CD1c-positive myeloid dendritic cell (primary cell): ENCODE results near the gene ATF7.
A peak's percentile ranks its signal among the peaks of the same experiment; 100 is the strongest.

ENCODE experiments used
- DNase-seq: peaks from one replicate; pipeline ENCODE4 v3.0.0-alpha.2; 2016; ENCODE audit errors: extremely low spot score

Gene ATF7

DNA sequence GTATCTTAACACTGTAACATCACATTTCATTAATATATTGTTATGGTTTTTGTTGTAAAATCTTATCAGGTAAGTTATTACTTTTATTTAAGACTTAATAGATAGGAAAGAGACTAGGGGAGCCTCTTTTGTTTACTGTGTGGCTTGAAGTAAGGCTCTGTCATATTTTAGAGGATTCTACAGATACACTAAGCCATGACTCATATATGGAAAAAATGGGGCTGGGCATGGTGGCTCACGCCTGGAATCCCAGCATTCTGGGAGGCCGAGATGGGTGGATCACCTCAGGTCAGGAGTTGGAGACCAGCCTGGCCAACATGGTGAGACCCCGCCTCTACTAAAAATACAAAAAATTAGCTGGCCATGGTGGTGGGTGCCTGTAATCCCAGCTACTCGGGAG, 95.3 kb downstream of the ATF7 start:
- DNase-seq, result no peak

DNA sequence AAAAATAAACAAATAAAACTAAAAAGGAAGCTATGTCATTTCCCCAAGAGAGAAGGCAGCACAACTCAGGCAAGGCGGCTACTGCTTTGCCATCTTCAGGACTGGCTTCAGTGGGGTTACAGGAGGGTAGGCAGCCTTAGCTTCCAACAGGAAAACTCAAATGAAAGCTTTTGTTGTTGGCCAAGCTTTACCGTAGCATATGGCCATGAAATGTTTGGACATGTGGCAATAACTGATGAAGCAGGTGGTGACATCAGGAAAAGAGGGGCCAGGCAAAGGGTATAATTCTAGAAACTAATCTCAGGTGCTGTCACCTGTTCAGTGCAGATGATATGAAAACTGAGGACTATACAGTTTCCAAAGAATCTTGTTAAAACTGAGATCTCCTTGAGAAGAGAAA, 96.1 kb downstream of the ATF7 start:
- no peak for DNase-seq

DNA sequence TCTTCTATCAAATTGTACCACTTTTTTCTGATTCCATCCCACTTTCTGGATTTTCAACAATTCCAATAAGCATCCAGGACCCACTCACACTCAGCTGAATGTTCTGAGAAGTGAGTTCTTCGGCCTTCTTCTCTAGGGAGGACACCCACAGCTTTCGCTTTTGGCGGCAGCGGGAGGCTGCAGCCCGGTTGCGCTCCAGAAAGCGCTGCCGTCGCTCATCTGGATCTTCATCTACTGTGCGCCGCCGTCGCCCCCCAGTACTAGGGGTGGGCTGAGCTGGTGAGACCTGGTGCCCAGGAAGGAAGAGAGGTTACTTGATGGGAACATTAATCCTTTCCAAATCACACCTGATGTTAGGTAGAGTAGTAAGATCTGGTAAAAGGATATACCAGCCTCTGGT, 101.7 kb downstream of the ATF7 start:
- DNase-seq, result no peak

DNA sequence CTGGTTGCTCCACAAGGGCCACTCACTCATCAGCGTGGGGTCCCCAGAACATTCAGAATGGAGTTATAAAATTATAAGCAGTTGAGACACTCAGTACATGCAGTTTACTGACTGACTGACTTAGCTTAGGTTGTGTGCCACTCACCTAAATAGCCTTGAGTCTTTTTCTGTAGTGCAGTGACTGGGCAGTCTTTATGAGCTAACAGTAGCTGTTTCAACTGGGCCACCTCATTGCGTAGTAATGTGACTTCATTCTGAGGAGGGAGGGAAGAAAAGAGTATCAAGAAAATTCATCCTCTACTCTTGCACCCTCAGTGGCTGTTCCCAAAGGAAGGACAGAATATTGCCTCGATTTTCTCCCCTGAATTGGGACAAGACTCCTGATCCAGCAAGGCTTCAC, 103.1 kb downstream of the ATF7 start:
- DNase-seq, result no peak

DNA sequence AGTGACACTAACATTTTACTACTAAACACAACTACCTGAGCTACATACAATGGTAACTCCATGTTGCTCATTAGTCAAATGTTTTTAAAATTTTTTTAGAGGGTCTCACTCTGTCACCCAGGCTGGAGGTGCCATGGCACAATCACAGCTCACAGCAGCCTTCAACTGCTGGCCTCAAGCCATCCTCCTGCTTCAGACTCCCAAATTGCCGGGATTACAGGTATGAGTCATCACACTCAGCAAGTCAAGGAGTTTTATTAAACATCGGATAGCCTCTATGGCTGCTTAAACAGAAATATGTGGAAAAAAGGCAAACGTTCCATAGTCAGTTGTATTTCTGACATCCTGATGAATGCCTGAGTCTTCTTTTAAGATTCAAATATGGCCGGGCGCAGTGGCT, 107.8 kb downstream of the ATF7 start:
- no peak for DNase-seq

DNA sequence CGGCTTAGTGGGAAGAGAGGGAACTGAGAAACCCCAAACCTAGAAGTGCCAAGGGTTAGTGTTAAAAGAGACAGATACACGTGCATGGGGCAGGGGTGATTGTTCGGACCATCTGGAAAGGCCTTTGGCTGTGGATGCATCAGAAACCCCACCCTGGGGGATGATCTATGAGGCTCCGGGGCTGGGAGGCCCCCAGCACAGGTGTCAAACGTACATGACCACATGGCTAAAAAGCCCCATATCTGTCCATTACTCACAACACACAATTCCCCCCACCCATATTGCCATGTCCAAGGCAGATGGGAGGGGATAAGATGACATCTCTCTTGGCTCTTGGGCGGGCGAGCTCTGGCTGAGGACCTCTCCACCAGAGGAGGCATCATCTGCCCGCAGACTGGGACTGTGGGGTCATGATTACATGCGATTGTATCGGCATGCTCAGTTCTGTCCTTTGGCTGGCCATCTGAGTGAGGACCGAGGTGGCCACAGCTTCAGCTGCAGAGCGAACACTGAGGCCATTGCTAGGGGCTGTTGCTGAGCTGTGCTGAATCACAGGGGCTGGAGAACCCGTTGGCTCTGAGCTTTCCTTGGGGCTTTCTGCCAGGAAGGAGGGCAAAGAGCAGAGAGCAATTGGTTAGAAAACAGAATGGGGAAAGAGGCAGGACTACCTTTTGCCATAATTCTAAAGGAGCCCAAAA, 109.3 kb downstream of the ATF7 start:
- DNase-seq, result peak; percentile 7

DNA sequence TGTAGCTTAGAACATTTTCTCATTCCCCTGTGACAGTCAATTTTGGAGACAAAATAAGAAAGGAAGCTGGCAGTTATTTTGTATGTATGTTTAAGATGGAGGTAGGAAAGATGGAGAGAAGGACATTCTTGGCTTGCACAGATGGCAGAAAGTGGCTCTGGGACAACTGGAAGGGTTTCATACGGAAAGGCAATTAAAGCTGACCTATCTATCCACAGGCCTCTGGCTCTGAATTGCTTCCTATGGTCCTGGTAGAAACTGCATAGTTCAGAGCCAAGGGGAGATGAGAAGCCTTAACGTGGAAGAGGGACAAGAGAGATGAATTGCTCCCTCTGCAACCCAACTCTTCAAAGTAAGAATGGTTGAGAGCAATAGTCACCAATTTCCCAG, 110.9 kb downstream of the ATF7 start:
- no peak for DNase-seq

DNA sequence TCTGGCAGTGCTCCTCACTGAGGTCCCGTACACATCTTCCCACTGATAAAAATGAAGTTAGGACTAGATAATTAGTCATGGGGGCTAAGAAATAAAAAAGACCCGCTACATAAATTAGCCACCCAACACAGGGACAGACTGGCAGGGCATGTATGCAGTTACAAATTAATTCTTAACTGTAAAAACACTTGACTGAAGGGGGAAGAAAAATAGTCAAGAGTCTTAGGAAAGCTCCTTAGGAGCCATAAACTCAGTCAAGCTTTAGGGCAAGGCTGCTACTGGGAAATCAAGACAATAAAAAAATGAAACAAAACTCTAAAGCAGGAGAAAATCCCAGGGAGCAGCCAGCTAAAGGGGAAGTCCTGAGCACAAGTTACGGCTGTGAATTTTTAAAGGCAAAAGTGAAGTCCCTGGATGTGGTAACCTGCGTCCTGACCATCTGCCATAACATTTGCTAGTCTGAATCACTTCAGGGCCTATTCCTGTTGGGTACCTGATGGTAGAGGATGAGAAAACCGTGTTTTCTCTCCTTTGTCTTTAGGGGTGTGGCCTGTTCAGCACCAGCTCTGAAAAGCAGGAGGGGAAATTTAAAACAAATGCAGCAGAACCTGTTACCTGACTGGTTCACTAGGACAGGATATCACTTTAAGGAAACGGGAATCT, 111.4 kb downstream of the ATF7 start:
- no peak for DNase-seq

DNA sequence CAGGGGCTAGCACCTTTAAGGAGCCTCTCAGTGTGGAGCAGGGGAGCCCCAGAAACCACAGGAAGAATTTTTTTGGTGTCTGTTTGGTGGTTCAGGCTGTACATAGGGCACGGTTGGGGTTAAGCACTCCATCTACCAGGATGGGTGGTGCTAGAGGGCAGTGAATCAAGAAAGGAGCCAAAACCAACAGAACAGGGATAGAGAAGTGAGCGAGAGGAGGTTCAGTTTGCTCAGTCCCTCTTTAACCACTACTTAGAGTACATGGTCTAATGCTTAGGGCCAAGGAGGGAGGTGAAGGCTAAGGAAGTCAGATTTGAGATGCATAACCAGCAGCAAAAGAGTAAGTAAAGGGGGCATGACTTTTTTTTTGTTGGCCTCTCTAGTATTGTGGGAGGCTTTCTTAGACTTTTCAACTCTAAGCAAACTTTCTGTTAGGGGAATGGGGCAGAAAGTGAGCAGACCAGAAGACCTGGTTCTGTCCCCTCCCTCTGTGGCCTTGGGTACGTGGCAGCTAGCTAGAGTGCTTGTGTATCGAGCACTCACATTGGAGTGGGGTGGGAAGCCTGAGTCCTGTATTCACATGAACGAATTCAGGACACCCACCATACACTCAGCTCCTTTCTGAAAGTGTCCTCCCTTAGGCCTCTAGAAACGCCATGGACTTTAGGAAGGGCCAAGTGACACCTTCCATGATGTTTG, 112.3 kb downstream of the ATF7 start:
- DNase-seq, result no peak

DNA sequence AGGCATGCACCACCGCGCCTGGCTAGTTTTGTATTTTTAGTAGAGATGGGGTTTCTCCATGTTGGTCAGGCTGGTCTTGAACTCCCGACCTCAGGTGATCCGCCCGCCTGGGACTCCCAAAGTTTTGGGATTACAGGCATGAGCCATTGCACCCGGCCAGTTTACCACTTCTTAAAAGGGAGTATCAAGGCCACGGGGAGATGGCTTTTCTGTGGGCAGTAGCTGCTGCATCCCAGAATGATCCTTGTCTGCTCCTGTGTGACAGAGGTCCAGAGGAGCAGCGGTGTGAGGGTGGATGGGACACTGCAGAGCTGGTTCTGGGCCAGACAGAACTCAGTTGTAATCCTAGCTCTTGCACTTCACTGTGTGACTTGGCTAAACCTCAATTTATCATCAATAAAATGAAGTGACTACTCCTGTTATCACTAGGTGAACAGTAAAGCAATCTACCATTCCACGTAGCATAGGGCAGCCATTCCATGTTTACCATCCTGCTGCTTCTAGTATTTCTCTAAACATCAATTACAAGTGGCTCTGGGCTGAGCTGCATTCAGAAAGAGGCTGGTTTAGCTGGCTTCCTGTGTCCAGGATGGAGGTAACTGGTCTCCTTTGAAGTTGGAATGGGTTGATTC, 115.9 kb downstream of the ATF7 start:
- no peak for DNase-seq

DNA sequence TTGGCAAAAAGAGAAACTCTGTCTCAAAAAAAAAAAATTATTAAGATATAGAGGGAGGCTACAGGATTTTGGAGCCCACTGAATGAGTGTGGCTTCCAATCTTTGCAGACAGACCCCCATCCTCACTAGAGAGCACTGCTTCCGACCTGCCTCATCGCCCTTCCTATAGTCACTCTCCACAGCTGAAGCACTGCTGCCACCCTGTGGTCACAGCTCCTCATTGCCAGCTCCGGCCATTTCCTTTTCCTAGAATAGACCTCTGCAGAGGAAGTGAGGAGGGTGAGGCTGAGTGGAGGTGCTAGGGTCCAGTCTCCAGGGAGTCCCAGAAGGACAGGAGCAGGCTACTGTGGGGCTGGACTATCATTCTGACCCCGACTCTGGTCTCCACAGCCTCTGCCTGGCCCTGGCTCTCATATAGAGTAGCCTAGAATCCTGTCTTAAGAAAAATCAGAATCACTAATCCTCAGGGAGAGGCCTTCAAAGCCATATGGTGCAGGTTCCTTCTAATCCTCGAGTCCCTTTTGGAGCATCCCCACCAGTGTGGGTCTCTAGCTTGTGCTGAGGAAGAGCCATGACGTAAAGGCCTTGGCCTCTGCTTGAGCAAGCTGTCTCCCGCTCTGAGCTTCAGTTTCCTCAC, 117.5 kb downstream of the ATF7 start:
- DNase-seq, result peak; percentile 91

DNA sequence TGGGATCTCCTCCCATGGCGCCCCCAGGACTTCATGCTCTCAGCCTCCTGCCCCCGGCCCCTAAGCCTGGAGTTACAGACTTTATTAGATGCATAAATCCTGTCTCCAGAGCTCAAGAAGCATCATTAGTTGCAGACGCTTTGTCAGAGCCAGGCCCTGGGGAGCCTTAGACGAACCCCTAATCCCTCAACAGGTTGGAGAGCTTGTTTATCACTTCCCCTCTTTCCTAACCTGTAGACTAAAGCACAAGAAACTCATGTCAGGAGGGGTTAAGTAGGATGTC, 118.6 kb downstream of the ATF7 start:
- no peak for DNase-seq

DNA sequence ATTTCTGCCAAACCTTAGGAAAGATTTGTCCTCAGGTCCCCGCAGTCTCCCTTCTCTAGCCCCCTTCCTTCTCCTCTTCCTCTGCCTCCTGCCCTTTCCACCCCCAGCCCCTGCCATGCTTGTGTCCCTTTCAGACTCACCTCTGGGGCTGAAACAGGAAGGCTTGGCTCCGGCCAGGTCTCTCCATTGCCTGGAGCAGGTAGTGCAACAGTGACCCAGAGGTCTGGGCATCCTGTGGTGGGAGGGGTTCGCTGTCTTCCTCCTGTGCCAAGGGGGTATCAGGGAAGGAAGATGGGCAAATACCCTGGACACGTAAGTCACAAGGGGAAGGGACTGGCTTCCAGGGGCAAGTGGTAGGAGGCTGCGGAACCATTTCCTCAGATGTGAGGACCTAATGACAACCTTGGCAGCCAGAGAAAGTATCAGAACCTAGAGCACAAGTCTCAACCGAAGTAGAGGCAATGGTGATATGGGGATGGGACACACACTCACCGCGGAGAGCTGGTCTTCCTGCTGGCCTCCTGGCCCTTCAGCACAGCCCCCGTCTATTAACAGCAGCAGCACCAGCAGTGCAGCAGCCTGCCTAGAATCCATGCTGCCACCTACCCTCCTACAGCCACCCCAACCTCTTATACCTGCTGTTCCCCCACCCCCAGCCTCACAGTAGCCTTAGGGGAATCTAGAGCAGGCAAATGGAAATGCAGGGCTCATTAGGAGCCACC, 119.1 kb downstream of the ATF7 start, which contains the start of gene NPFF:
Gene NPFF (minus strand): TSS at position 604 of the 722 bp plus-strand sequence. CDS start 10 bp downstream, at position 594.
- DNase-seq, result no peak

DNA sequence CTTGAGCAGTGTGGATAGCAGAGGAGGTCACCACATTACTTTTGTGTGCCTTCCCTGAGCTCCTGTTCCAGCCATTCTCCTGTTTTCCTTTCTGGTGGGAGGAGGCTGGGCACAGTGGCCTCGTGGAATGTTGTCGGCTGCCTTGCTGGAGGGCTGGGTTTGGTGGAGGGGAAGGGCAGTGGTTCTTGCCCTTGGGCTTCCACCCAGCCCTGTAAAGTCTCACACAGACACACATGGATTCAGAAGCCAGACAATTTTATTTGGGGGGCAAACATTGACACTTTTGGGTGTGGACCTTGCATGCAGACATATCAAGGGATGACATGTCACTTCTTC, 119.8 kb downstream of the ATF7 start:
- DNase-seq, result no peak

DNA sequence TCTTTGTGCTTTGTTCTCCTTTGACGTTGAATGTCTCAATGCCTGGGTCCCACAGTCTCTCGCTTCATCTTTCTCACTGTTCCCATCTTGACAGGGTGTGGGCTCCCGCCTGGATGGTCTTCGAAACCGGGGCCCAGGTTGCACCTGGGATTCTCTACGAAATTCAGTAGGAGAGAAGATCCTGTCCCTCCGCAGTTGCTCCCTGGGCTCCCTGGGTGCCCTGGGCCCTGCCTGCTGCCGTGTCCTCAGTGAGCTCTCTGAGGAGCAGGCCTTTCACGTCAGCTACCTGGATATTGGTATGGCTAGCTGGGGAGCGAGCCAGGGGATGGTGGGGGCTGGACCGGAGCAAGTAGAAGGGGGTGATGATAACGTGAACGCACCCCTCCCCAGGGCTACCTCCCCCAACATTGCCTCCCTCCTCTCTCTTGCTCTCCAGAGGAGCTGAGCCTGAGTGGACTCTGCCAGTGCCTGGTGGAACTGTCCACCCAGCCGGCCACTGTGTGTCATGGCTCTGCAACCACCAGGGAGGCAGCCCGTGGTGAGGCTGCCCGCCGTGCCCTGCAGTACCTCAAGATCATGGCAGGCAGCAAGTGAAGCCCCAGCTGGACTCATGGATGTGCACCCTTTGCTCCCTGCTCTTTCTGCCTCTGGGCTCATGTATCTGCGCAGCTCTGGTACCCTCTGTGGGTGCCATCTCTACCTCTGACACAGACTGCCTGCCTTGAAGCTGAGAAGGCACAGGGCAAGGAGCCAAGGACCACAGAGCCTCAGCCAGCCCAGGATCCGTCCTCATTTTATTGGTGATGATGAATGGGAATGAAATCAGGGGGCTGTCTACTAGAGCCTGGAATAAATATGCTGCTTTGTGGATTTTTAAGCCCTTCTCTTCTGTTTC, 120.4 kb downstream of the ATF7 start:
- DNase-seq, result no peak

DNA sequence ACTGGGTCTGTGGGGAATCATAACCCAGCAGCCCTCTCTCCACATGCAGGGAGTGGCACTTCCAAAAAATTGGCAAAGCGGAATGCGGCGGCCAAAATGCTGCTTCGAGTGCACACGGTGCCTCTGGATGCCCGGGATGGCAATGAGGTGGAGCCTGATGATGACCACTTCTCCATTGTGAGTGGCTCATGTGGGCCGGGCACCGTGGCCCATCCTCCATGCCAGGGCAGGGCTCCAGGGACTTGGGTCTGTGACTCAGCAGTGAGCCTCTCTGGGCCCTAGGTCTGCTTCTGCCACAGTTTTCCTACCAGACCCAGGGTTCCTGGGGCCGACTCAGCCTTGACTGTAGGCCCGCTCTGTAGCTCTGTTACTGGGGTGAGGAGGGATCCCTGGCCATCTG, 121.1 kb downstream of the ATF7 start:
- peak; percentile 35 for DNase-seq

DNA sequence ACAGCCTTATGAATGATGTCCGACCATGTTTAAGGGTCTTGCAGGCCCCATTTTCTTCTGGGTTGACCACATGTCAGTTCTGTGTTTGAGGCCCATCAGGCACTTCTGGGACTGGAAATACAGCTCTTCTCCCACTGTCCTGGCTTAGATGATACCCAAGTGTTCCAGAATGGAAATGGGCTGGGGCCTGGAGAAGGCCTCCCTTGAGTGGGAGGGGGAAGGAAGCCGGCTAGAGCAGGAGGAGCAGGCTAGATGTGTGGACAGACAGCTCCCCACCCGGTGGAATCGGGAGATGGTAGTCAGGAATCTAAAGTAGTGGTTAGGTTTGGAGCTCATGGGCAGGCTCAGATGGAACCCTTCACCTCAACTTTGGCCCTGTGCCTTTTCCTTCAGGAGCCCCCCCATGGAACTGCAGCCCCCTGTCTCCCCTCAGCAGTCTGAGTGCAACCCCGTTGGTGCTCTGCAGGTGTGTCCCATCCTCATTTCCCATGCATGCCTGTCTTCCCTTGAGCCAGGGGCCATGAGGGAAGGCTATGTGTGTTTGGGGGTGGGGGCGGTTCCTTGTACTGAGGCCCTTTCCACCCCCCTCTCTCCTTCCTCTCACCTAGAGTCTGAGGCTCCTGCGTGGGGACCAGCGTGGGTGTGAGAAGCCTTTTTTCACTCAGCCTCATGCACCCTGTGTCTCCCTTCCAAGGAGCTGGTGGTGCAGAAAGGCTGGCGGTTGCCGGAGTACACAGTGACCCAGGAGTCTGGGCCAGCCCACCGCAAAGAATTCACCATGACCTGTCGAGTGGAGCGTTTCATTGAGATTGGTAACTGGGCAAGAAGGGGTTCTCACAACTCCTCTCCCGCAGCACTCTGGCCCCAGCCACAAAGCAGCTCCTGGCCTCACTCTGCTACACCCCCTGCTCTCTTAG, 121.9 kb downstream of the ATF7 start:
- no peak for DNase-seq

DNA sequence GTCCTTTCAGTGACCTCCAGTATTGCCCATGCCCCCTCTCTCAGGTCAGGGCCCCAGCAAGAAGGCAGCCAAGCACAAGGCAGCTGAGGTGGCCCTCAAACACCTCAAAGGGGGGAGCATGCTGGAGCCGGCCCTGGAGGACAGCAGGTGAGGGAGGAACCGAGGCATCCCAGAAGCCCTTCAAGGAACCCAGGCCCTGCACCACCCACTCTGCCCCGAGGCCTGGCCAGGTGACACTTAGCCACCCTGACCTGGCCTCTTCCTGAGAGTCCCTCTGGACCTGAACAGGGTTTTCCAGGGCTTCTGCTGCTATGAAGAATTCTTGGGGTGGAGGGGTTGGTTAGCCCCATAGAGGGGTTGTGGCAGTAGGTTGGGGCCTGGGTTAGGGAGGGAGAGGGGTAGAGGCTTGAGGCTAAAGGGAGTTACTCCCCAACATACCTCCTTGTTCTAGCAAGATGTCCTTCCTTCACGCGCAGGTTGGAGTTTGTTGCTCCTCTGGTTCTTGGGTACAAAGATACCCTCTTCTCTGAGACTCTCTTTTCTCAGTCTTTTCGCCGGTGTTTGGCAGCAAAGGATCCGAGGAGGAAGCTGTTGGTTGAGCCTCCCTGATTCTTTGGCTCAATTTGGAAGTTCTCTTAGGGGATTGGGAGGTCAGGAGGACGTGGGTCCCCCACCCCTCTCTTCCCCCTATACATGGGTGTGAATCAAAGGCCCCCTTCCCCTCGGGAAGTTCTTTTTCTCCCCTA, 123.0 kb downstream of the ATF7 start:
- DNase-seq, result no peak

DNA sequence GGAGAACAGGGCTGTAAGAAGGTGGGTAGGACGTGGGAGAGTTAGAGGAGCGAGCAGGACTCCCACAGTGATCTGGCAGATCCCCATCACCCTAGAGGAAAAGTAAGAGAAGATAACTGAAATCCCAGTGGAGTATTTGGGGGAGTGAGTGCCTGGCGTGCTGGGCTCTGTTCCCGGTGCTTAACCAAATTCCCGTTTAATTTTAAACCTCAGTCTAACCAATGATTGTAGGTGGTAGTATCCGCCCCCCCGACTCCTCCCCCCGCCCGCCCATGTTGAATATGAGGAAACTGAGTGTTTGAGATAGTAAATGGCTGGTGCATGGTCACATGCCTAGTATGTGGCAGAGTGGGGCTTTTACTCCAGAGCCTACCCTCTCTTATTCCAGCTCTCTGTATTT, 123.9 kb downstream of the ATF7 start:
- no peak for DNase-seq
